ENCODE results near the gene OSBPL8.
"Not testable (repeated sequence)": the region's sequence is repeated elsewhere in the genome, so short reads cannot be mapped to it uniquely, and the experiment has no call there.

Gene OSBPL8

DNA sequence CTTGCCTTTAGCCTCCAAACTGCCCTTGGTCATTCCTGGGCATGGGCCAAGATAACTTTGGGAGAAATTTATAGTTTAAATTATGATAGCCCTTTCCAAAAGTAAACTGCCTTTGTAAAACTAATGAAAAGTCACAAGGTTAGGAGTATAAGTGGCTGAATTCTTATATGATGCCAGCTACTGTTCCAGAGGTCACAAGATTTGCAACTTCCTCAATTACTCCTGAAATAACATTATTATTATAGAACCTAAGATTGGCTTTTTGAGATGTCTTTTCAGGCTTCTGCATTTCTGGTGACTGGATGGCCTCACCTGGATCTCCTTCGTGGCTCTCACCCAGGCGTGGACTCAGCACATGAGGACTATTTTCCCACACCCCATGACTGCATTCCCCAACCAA, 55.0 kb downstream of the OSBPL8 start:
- Mint-ChIP-seq H3K36me3 (ENCODE audit: insufficient read depth) (peaks cover 25% of the 10 kb centered on the region), H3K9me3 (no peaks in the 10 kb centered on the region), H3K4me1 (ENCODE audit: low read depth in 2 of 2) (peaks cover 25 to 42% of the 10 kb centered on the region in 2 donors), H3K27me3 (no peaks in the 10 kb centered on the region), H3K4me3 (no peak overlapping the region), H3K27ac (no peak overlapping the region)
- DNase-seq (no peak), ATAC-seq (replicated peaks) (no peak)

- Mint-ChIP-seq H3K27ac (no peak overlapping the region), H3K9me3 (no peaks in the 10 kb centered on the region), H3K27me3 (no peaks in the 10 kb centered on the region), H3K4me1 (ENCODE audit: low read depth in 2 of 2) (peaks cover 23 to 36% of the 10 kb centered on the region in 2 donors), H3K36me3 (ENCODE audit: insufficient read depth) (peaks cover 30% of the 10 kb centered on the region), H3K4me3 (no peak overlapping the region)
- DNase-seq (no peak), ATAC-seq (replicated peaks) (no peak)
These were observed 55.6 kb downstream of the OSBPL8 start for GRCh38 chr12:76503957-76504356.

GRCh38 chr12:76501390-76501789, 58.2 kb downstream of the OSBPL8 start:
- DNase-seq: no peak
- Mint-ChIP-seq H3K27ac (no peak overlapping the region), H3K4me1 (ENCODE audit: low read depth in 2 of 2) (peaks cover 24 to 38% of the 10 kb centered on the region in 2 donors), H3K9me3 (no peaks in the 10 kb centered on the region), H3K27me3 (no peaks in the 10 kb centered on the region), H3K36me3 (ENCODE audit: insufficient read depth) (peaks cover 37% of the 10 kb centered on the region), H3K4me3 (no peak overlapping the region)
- ATAC-seq (replicated peaks): no peak

- not testable (repeated sequence) for H3K4me3 Mint-ChIP-seq; H3K27me3 Mint-ChIP-seq; ATAC-seq (replicated peaks); H3K9me3 Mint-ChIP-seq; H3K27ac Mint-ChIP-seq; DNase-seq
- H3K4me1 Mint-ChIP-seq (ENCODE audit: low read depth in 2 of 2): peaks cover 21 to 37% of the 10 kb centered on the region in 2 donors
- H3K36me3 Mint-ChIP-seq (ENCODE audit: insufficient read depth): peaks cover 45% of the 10 kb centered on the region
These were observed 60.4 kb downstream of the OSBPL8 start for GRCh38 chr12:76499136-76499535.

DNA sequence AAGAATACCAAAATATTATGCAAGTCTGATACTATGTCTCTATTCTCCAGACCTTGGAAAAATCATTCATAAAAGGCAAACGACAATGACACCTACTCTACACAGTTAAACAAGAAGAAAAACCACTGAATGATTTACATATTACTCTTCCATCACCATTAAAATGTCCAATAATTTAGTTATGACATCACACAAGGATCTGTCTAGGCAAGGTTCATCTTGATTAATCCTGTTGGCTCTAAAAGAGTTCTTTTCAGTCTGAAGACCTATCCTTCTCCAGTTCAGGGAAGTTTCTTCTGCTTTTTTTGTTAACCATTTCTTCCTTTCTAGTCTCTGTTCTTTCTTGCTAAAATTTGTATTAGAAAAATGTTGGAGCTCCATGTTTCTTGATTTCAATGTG, 64.0 kb downstream of the OSBPL8 start:
- H3K36me3 Mint-ChIP-seq (ENCODE audit: insufficient read depth): peaks cover 43% of the 10 kb centered on the region
- H3K27me3 Mint-ChIP-seq: no peaks in the 10 kb centered on the region
- DNase-seq: no peak
- no peak overlapping the region for H3K27ac Mint-ChIP-seq
- H3K4me1 Mint-ChIP-seq (ENCODE audit: low read depth in 2 of 2): peaks cover 20 to 47% of the 10 kb centered on the region in 2 donors
- H3K4me3 Mint-ChIP-seq: no peak overlapping the region
- no peak for ATAC-seq (replicated peaks)
- peaks cover 9 to 12% of the 10 kb centered on the region in 2 donors for H3K9me3 Mint-ChIP-seq

DNA sequence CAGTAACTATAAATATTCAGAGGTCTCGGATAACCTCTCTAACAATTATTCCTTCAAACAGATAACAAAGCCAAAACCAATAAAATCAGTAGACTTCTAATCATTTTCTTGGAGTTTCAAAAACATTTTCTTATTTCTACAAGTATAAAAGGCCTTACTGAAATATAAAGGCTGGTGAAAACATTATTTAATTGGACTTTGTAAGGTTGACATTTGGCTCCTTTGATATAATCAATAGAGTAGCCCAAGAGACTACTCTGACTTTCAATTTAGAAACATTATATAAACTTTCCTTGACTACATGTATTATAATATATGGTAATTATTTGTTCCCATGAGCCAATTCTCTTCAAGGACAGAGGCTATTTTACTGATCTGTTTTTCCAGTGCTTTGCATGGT, 68.3 kb downstream of the OSBPL8 start:
- Mint-ChIP-seq H3K27me3 (no peaks in the 10 kb centered on the region), H3K4me1 (ENCODE audit: low read depth in 2 of 2) (peaks cover 22 to 60% of the 10 kb centered on the region in 2 donors), H3K36me3 (ENCODE audit: insufficient read depth) (peaks cover 34% of the 10 kb centered on the region), H3K9me3 (peaks cover 9 to 12% of the 10 kb centered on the region in 2 donors), H3K27ac (no peak overlapping the region), H3K4me3 (no peak overlapping the region)
- ATAC-seq (replicated peaks) (no peak), DNase-seq (no peak)

- no peak for ATAC-seq (replicated peaks)
- Mint-ChIP-seq H3K4me1 (ENCODE audit: low read depth in 2 of 2) (peaks cover 19 to 59% of the 10 kb centered on the region in 2 donors), H3K4me3 (no peak overlapping the region), H3K9me3 (peaks cover 9 to 12% of the 10 kb centered on the region in 2 donors), H3K27me3 (no peaks in the 10 kb centered on the region), H3K36me3 (ENCODE audit: insufficient read depth) (peaks cover 34% of the 10 kb centered on the region), H3K27ac (peak overlapping the region; percentile 30 to 42)
- no peak for DNase-seq
These were observed 68.8 kb downstream of the OSBPL8 start for GRCh38 chr12:76490763-76491162.

DNA sequence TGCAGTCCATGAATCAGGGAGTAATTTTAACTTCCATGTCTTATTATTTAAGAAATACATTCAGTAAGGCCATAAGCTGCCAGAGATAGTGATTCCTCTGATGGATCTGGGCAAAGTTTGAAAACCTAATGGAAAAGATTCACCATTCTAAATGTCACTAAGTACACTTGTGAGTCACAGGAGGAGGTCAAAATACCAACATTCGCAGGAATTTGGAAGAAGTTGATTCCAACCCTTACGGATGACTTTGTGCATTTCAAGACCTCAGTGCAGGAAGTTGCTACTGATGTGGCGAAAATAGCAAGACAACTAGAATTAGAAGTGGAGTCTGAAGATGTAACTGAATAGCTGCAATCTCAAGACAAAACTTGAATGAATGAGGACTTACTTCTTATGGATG, 69.8 kb downstream of the OSBPL8 start:
- Mint-ChIP-seq H3K9me3 (peaks cover 9 to 12% of the 10 kb centered on the region in 2 donors), H3K36me3 (ENCODE audit: insufficient read depth) (peaks cover 34% of the 10 kb centered on the region), H3K4me3 (no peak overlapping the region), H3K4me1 (ENCODE audit: low read depth in 2 of 2) (peaks cover 19 to 56% of the 10 kb centered on the region in 2 donors), H3K27me3 (no peaks in the 10 kb centered on the region), H3K27ac (peak overlapping the region in 1 of 2 donors; percentile 58)
- no peak for ATAC-seq (replicated peaks)
- no peak for DNase-seq

- no peak overlapping the region for H3K4me3 Mint-ChIP-seq
- DNase-seq (no peak), ATAC-seq (replicated peaks) (no peak)
- H3K27me3 Mint-ChIP-seq: no peaks in the 10 kb centered on the region
- H3K4me1 Mint-ChIP-seq (ENCODE audit: low read depth in 2 of 2): peaks cover 14 to 36% of the 10 kb centered on the region in 2 donors
- no peaks in the 10 kb centered on the region for H3K9me3 Mint-ChIP-seq
- H3K36me3 Mint-ChIP-seq (ENCODE audit: insufficient read depth): peaks cover 41% of the 10 kb centered on the region
- no peak overlapping the region for H3K27ac Mint-ChIP-seq
These were observed 73.6 kb downstream of the OSBPL8 start for GRCh38 chr12:76486011-76486410.

GRCh38 chr12:76480796-76481195, 78.8 kb downstream of the OSBPL8 start:
- ATAC-seq (replicated peaks) (no peak), DNase-seq (no peak)
- peak overlapping the region in 1 of 2 donors; percentile 16 for H3K27ac Mint-ChIP-seq
- H3K4me3 Mint-ChIP-seq: no peak overlapping the region
- no peaks in the 10 kb centered on the region for H3K9me3 Mint-ChIP-seq
- peaks cover 8 to 30% of the 10 kb centered on the region in 2 donors for H3K4me1 Mint-ChIP-seq (ENCODE audit: low read depth in 2 of 2)
- peaks cover 21% of the 10 kb centered on the region for H3K36me3 Mint-ChIP-seq (ENCODE audit: insufficient read depth)
- H3K27me3 Mint-ChIP-seq: no peaks in the 10 kb centered on the region

DNA sequence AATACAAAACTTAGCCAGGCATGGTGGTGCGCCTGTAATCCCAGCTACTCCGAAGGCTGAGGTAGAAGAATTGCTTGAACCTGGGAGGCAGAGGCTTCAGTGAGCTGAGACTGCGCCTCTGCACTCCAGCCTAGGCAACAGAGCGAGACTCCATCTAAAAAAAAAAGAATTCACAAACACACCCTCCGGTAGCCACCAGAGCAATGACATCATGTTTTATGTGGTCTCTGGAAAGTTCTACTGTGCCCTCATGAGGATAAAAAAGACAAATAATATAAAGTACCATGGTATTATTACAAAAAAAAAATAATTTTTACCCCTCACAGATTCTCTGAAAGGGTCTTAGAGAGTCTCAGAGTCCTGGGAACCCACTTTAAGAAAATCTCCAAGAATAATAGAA, 81.5 kb downstream of the OSBPL8 start:
- Mint-ChIP-seq H3K4me3 (no peak overlapping the region), H3K9me3 (no peaks in the 10 kb centered on the region), H3K4me1 (ENCODE audit: low read depth in 2 of 2) (peaks cover 7 to 37% of the 10 kb centered on the region in 2 donors), H3K27me3 (no peaks in the 10 kb centered on the region), H3K27ac (no peak overlapping the region), H3K36me3 (ENCODE audit: insufficient read depth) (peaks cover 8% of the 10 kb centered on the region)
- ATAC-seq (replicated peaks): no peak
- DNase-seq: no peak

- not testable (repeated sequence) for H3K36me3 Mint-ChIP-seq (ENCODE audit: insufficient read depth); H3K4me3 Mint-ChIP-seq; ATAC-seq (replicated peaks); H3K27me3 Mint-ChIP-seq; H3K9me3 Mint-ChIP-seq; DNase-seq
- Mint-ChIP-seq H3K27ac (peak overlapping the region in 1 of 2 donors; percentile 13), H3K4me1 (ENCODE audit: low read depth in 2 of 2) (peaks cover 5 to 31% of the 10 kb centered on the region in 2 donors)
These were observed 86.7 kb downstream of the OSBPL8 start for GRCh38 chr12:76472862-76473261.

DNA sequence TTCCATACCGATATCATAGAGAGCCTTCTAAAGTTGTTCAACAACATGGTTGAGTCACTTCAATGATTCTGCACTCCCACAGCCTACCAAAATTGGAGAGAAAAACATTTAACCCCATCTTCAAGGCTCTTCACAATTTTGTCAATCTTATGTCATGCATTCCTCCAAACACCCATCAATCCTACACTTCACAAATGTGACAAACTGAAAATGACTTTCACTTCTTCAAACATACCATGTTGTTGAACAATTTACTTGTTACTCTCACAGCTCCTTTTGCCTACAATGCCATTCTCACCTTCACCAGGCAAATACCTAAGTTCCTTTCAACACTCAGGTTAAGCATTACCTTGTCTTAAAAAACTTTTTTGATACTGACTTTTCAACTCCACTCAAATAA, 88.0 kb downstream of the OSBPL8 start:
- DNase-seq (no peak), ATAC-seq (replicated peaks) (no peak)
- H3K4me3 Mint-ChIP-seq: no peak overlapping the region
- no peak overlapping the region for H3K27ac Mint-ChIP-seq
- no peaks in the 10 kb centered on the region for H3K9me3 Mint-ChIP-seq
- no peaks in the 10 kb centered on the region for H3K36me3 Mint-ChIP-seq (ENCODE audit: insufficient read depth)
- H3K4me1 Mint-ChIP-seq (ENCODE audit: low read depth in 2 of 2): peaks cover 7 to 34% of the 10 kb centered on the region in 2 donors
- no peaks in the 10 kb centered on the region for H3K27me3 Mint-ChIP-seq

DNA sequence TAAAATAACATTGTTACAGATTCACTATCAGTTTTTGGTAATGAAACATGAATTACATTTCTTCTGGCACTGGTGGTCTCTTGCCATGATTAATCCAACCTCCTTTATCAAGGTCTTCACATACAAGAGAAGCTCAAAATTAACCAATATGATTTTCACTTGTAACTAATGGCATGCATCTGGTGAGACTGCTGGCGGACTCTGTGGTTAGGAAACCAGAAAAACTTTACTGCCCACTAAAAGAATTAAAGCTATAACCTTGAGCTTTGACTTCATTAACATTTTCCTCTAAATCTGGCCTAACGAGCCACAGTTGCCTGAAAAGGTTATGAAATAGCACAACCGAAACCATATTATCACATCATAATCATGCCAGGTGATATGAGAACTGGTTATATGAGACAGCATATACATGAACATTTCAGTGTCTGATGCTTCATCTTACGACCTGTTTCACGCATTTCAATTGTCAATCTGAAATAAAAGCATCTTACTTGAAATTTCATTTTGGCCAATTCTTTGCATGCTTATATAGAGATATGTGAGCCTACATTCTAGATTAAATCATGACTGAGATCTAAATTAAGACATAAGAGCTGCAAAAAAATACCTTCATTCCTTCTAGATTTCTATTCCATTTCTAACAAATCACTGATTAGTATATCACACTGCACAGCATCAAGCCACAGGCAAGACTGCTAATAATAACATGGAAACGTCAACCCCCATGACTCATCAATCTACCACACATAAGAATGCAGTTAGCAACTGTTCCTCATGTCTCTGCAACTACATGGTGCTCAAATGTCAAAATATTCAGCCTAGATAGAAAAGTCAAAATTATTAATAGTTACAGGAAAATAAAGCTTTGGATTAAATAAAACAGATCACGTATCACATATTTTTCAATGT, 89.3 kb downstream of the OSBPL8 start:
- peak; percentile 72 for ATAC-seq (replicated peaks)
- no peaks in the 10 kb centered on the region for H3K36me3 Mint-ChIP-seq (ENCODE audit: insufficient read depth)
- no peak overlapping the region for H3K27ac Mint-ChIP-seq
- no peaks in the 10 kb centered on the region for H3K27me3 Mint-ChIP-seq
- DNase-seq: no peak
- H3K4me3 Mint-ChIP-seq: no peak overlapping the region
- peaks cover 3 to 21% of the 10 kb centered on the region in 2 donors for H3K4me1 Mint-ChIP-seq (ENCODE audit: low read depth in 2 of 2)
- H3K9me3 Mint-ChIP-seq: no peaks in the 10 kb centered on the region
